DLD1 (cell line): ENCODE measurements around the gene IL2RA.
"Not testable (repeated sequence)": the region's sequence is repeated elsewhere in the genome, so short reads cannot be mapped to it uniquely, and the experiment has no call there.

Source experiments
- in situ Hi-C: cut with HindIII; loops from 2 replicates; pipeline ENCODE4 v1.10.0; 2017; ENCODE audit warnings: low sequenced_read_pairs

IL2RA gene

DNA sequence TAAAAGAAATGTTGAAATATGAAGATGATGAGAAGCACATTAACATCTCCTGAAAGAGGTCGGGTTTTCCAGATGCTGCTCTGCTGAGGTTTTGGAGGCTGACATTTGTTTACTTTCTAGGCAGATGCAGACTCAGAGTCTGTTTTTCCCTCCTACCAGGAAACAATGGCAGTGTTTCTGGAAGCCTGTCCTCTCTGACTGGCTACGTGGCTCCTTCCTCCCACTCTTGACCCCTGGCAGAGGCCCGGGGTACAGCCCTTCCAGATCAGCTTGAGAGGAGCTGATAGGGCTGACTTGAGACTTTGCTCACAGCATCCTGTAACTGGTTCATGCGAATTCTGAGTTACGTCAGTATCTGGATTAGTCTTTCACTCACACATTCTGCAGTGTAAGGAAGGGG is 43.7 kb downstream of the IL2RA start:
- in situ Hi-C loops = no loop called here

GRCh38 chr10:6017781-6018354 is 44.3 kb downstream of the IL2RA start:
- in situ Hi-C loops = no loop called here

GRCh38 chr10:6014241-6014761 is 47.9 kb downstream of the IL2RA start:
- in situ Hi-C loops = no loop called here

GRCh38 chr10:6013413-6014192 is 48.6 kb downstream of the IL2RA start:
- in situ Hi-C loops = no loop called here

GRCh38 chr10:6012121-6012905 is 49.9 kb downstream of the IL2RA start:
- in situ Hi-C loops = no loop called here

GRCh38 chr10:6011558-6011957 is 50.6 kb downstream of the IL2RA start:
- in situ Hi-C loops = no loop called here

DNA sequence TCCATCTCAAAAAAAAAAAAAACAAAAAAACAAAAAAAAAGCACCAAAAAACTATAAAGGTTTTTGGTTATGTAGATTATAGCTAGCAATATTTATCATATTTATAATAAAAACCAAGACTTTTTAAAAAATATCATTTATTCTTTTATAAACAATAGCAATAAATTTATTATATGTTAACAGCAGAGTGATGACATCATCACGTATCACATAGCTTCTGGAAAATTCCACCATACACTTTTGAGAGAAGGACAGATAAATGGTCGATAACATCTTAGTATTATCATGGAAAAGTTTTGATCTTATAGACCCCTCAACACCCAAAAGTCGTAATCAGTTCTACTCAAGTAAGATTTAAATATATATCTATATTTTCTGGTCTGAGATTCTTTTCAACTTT is 51.6 kb downstream of the IL2RA start:
- in situ Hi-C loops = no loop called here

DNA sequence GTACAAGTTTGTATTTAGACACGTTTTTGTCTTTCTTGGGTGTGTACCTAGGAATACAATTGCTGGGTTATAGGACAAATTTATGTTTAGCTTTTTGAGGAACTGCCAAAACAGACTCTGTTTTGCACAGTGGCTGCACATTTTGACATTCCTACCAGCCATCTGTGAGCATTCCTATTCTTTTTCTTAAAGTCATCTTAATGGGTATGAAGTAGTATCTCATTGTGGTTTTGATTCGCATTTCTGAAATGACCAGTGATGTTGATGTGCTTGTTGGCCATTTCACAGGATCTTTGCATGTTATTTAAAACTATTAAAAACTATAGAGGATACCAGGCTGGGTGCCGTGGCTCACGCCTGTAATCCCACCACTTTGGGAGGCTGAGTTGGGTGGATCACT is 52.2 kb downstream of the IL2RA start:
- in situ Hi-C loops = no loop called here

GRCh38 chr10:6009150-6009549 is 53.0 kb downstream of the IL2RA start:
- in situ Hi-C loops = no loop called here

DNA sequence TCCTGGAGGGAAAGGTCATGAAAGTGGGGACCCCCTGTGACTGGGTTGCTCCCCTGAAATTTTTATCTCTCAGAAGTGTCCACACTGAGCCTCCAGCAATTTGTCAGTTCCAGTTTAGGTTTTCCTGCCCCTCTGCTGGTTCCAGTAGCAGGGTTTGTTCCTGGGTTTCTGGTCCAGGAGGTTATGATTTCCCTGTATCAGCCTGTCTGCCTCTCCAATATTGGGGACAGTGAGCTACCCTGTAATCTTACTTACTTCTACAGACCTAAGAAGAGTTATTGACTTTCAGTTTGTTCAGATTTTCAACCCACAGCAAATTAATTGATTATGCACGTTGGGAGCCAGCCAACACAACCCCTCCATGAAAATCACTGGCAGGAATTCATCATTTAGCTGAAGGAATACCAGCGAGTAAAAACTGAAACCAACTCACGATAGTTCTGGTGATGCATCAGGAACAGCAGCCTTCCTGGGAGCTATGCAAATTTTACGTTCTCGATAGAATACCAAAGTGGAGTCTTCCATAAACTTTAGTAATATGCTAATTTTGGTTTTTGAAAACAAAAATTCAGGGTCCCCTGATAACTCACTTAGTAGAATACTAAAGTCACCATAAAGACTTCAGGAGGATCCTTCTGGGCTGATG is 53.5 kb downstream of the IL2RA start:
- in situ Hi-C loops = no loop called here

- in situ Hi-C loops = no loop called here
These were observed 55.2 kb downstream of the IL2RA start for GRCh38 chr10:6006991-6007390.

DNA sequence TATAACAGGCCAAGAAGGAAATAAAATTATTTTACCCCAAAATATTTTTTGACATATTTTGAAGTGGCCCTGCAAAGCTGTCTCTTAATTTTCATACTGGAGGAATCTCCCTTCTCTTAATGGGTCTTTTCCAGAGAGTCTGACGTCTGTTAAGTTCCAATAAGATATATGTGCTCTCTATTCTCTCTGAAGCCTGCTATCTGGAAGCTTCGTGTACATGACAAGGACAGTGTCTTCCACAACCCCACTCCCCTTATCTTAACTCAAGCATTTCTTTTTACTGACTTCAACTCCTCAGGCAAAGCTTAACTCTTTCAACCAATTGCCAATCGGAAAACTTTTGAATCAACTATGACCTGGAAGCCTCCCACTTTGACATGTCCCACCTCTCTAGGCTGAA is 55.6 kb downstream of the IL2RA start:
- in situ Hi-C loops = no loop called here

GRCh38 chr10:6005856-6006395 is 56.2 kb downstream of the IL2RA start:
- in situ Hi-C loops = no loop called here

- in situ Hi-C loops = not testable (repeated sequence)
These were observed 56.9 kb downstream of the IL2RA start for GRCh38 chr10:6005161-6005804.

DNA sequence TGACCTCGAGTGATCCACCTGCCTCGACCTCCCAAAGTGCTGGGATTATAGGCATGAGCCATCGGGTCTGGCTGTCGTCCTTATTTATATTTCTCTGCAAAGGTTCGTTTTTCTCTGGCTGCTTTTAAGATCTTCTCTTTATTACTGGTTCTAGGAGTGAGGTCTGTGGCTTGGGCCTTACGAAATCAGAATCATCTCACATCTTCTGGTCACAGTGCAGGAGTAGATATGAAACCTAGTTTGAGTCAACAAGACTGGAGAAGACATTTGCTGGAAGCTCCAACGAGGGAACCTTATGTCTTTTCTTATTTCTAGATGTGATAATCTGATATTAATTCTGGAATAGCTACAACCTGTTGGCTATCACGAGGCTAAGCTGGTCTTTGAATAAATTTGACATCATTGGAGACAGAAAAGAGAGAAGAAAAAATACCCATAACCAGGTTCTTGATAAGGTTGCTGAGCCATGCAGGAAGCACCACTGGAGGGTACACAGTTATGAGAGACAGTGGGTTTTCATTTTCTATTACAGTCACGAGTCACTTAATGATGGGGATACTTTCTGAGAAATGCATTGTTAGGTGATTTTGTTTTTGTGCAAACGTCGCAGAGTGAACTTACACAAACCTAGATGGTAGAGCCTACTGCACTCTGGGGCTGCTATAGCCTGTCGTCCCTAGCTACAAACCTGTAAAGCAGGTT is 59.2 kb downstream of the IL2RA start:
- in situ Hi-C loops = no loop called here

- in situ Hi-C loops = no loop called here
These were observed 62.6 kb downstream of the IL2RA start for GRCh38 chr10:5999440-6000165.

GRCh38 chr10:5996696-5997095 is 65.5 kb downstream of the IL2RA start:
- in situ Hi-C loops = no loop called here

GRCh38 chr10:5992398-5992797 is 69.8 kb downstream of the IL2RA start:
- in situ Hi-C loops = no loop called here

- in situ Hi-C loops = no loop called here
These were observed 70.5 kb downstream of the IL2RA start for GRCh38 chr10:5991708-5992107.
